Measurements from ENCODE around the gene SNED1.
A peak's percentile ranks its signal among the peaks of the same experiment; 100 is the strongest.
"Not testable (repeated sequence)": the region's sequence is repeated elsewhere in the genome, so short reads cannot be mapped to it uniquely, and the experiment has no call there.

The SNED1 gene

GRCh38 chr2:240970816-240971215 is 27.6 kb upstream of the SNED1 start:
- in situ Hi-C loops (cut with HindIII; ENCODE audit: low pct_unique_long_range_greater_than_20kb, low sequenced_read_pairs) = no loop called here
- DNase-seq (ENCODE audit: low read depth in 1 of 2, low spot score in 1 of 2) = no peak
- no peak for TF ChIP-seq JUND (IDR thresholded peaks at IDR 0.05; ENCODE audit: low read depth)

DNA sequence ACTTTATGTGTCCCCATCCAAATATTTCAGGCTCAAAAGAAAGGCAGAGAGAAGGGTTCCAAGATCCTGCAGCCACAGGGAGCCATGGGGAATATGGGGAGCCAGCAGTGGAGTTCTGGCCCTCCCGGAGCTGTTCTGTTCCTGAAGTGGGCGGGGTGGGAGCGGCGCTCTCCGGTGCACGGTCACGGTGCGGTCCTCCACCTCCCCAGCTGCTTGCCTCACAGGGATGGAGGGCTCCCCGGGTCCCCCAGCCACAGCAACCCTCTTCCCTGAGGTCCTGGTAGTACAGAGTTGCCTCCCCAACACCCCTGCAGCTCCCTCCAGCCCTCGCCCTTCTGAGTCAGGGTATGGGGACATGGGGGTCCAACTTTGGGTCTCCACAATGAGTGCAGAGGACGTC is 26.2 kb upstream of the SNED1 start:
- DNase-seq (ENCODE audit: low read depth in 1 of 2, low spot score in 1 of 2) = no peak
- no peak for TF ChIP-seq JUND (IDR thresholded peaks at IDR 0.05; ENCODE audit: low read depth)
- in situ Hi-C loops (cut with HindIII; ENCODE audit: low pct_unique_long_range_greater_than_20kb, low sequenced_read_pairs) = no loop called here

- in situ Hi-C loops (cut with HindIII; ENCODE audit: low pct_unique_long_range_greater_than_20kb, low sequenced_read_pairs) = no loop called here
- TF ChIP-seq JUND (IDR thresholded peaks at IDR 0.05; ENCODE audit: low read depth) = no peak
- no peak for DNase-seq (ENCODE audit: low read depth in 1 of 2, low spot score in 1 of 2)
These were observed 25.5 kb upstream of the SNED1 start for GRCh38 chr2:240972636-240973521.

DNA sequence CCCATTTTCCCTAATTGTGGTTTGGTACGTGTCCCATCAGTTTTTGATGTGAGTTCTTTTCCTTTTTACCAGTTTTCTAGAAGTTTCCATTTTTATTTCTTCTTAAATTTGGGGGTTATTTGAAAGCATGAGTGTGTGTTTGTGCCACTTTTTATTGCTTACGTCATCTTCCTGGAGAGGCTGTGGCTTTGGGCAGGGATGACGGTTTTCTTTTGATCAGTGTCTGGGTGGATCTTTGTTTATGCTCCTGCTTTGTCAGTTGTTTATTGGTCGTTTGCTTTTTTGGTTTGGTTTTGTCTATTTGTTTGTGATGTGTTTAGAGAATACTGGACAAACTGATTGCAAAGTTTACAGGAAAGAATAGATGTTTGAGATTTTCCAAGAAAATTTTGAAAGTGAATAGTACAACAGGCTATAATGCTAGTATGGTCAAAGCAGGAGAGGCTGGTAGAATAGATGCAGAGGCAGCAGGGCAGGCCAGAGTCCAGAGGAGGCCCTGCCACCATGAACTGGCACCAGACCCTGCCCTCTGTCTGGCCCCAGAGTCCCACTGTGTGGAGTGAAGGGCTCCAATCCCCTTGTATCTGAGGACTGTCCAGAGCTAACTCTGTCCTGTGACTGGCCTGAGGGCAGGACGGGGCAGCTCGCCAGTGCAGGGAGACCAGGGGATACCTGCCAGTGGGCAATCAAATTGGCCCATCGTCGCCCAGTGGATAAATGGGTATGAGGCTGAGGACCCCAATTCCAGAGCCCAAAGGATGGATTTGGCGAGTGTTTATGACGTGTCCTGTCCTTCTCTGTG is 23.4 kb upstream of the SNED1 start:
- no peak for DNase-seq (ENCODE audit: low read depth in 1 of 2, low spot score in 1 of 2)
- no peak for TF ChIP-seq JUND (IDR thresholded peaks at IDR 0.05; ENCODE audit: low read depth)
- in situ Hi-C loops (cut with HindIII; ENCODE audit: low pct_unique_long_range_greater_than_20kb, low sequenced_read_pairs) = no loop called here

DNA sequence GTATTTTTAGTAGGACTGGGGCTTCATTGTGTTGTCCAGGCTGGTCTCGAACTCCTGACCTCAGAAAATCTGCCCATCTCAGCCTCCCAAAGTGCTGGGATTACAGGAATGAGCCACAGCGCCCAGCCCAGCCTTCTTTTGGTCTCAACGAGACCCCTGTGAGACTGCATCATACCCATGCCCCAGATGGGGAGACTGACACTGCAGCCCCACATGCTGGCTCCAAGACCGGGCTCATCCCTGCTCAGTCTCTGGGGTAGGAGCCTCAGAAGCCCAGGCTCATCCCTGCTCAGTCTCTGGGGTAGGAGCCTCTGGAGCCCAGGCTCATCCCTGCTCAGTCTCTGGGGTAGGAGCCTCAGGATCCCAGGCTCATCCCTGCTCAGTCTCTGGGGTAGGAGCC is 22.5 kb upstream of the SNED1 start:
- in situ Hi-C loops (cut with HindIII; ENCODE audit: low pct_unique_long_range_greater_than_20kb, low sequenced_read_pairs); DNase-seq (ENCODE audit: low read depth in 1 of 2, low spot score in 1 of 2): not testable (repeated sequence)

DNA sequence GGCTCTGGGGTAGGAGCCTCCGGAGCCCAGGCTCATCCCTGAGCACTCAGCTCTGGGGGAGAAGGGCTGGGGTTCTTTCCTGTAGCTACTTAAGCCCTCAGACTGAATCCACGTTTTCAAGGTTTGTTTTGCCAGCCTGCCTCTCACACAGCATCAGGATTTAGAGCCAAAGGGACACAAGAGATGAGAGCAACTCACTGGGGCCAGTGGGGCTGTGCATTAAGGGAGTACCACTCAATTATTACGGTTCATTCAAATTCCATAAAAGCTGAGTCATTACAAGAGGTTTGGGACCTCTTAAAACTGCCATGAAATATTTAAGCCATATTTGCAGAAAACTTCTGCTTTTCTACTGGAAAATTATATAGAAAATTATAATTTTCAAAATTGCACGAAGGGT is 17.1 kb upstream of the SNED1 start:
- DNase-seq (ENCODE audit: low read depth in 1 of 2, low spot score in 1 of 2) = no peak
- in situ Hi-C loops (cut with HindIII; ENCODE audit: low pct_unique_long_range_greater_than_20kb, low sequenced_read_pairs) = no loop called here
- TF ChIP-seq JUND (IDR thresholded peaks at IDR 0.05; ENCODE audit: low read depth) = no peak

GRCh38 chr2:240981871-240982800 is 16.3 kb upstream of the SNED1 start:
- no peak for TF ChIP-seq JUND (IDR thresholded peaks at IDR 0.05; ENCODE audit: low read depth)
- DNase-seq (ENCODE audit: low read depth in 1 of 2, low spot score in 1 of 2) = no peak
- in situ Hi-C loops (cut with HindIII; ENCODE audit: low pct_unique_long_range_greater_than_20kb, low sequenced_read_pairs) = no loop called here

- no peak for DNase-seq (ENCODE audit: low read depth in 1 of 2, low spot score in 1 of 2)
- TF ChIP-seq JUND (IDR thresholded peaks at IDR 0.05; ENCODE audit: low read depth) = no peak
- in situ Hi-C loops (cut with HindIII; ENCODE audit: low pct_unique_long_range_greater_than_20kb, low sequenced_read_pairs) = no loop called here
These were observed 15.6 kb upstream of the SNED1 start for GRCh38 chr2:240982821-240983281.

GRCh38 chr2:240983361-240983995 is 14.9 kb upstream of the SNED1 start:
- in situ Hi-C loops (cut with HindIII; ENCODE audit: low pct_unique_long_range_greater_than_20kb, low sequenced_read_pairs) = no loop called here
- DNase-seq (ENCODE audit: low read depth in 1 of 2, low spot score in 1 of 2) = peak; percentile 39 to 66
- TF ChIP-seq JUND (IDR thresholded peaks at IDR 0.05; ENCODE audit: low read depth) = no peak

GRCh38 chr2:240983996-240984498 is 14.4 kb upstream of the SNED1 start:
- in situ Hi-C loops (cut with HindIII; ENCODE audit: low pct_unique_long_range_greater_than_20kb, low sequenced_read_pairs) = no loop called here
- DNase-seq (ENCODE audit: low read depth in 1 of 2, low spot score in 1 of 2) = no peak
- no peak for TF ChIP-seq JUND (IDR thresholded peaks at IDR 0.05; ENCODE audit: low read depth)

DNA sequence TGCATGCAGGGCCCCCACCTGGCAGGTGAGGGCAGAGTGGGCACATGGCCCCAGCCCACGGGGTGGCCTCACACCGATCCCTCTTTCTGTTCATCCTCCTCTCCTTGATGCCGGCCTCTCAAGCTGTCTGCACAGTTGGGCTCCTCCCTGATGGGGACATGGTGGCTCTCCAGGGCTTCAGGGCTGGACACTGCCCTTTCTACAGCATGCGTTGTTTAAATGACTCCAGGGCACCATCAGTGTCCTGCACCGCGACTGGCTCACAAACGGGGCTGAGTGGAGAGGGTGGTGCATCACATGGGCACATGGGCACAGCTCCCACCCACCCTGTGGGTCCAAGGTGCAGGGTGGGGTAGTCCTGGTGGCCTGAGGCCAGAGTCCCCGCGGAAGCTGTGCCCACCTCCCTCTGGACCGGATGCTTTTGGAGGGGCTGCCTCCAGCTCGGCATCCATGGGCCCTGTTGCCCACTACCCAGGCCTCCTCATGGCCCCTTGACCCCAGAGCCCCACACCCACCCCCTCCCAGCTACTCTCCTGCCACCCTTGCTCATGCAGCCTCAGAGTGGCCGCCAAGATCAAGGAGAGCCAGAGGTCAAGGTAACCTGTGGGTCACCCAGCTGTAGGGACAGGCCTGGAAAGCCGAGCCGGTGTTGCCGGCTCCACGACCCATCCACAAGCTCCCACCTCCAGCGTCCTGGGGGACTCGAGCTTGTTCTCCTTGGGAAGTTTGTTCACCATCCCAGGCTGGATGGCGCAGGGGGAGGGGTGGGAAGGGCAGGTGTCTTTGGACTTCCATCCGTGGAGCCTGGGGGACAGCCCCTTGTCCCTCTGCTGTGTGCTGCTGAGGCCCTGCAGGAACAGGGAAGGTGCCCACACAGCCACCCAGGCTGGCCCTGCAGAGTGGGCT is 12.3 kb upstream of the SNED1 start:
- in situ Hi-C loops (cut with HindIII; ENCODE audit: low pct_unique_long_range_greater_than_20kb, low sequenced_read_pairs) = no loop called here
- no peak for TF ChIP-seq JUND (IDR thresholded peaks at IDR 0.05; ENCODE audit: low read depth)
- DNase-seq (ENCODE audit: low read depth in 1 of 2, low spot score in 1 of 2) = no peak
